Measurements from ENCODE around the gene FOXN3.
"Not testable (repeated sequence)": the region's sequence is repeated elsewhere in the genome, so short reads cannot be mapped to it uniquely, and the experiment has no call there.

The FOXN3 gene

DNA sequence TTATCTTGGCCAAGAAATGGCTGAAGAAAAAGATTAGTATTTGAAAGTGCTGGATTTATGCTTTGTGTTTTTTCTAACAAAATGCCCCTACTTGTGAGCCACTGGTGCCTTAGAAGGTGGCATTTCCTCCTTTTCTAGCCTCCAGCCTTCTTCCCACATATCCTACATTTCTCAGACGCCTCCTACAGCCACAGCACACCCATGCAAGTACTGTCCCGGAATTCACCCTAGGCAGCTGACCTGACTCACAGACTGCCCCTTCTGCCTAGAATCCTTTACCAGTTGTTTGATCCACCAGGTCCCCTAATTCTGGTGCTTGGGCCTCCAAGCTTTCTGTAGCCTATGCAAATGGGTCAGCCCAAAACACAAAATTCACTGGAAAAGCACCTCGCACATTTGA, 166.0 kb downstream of the FOXN3 start:
- Histone ChIP-seq H3K4me1 (ENCODE audit: insufficient read depth, low read length) (no peaks in the 10 kb centered on the region), H3K27me3 (ENCODE audit: insufficient read depth, low read length) (no peaks in the 10 kb centered on the region), H3K9me3 (ENCODE audit: low read length) (no peaks in the 10 kb centered on the region), H2AFZ (ENCODE audit: low read depth, low read length) (no peak overlapping the region), H3K4me3 (ENCODE audit: low read length) (no peak overlapping the region), H3K36me3 (ENCODE audit: insufficient read depth, low read length) (no peaks in the 10 kb centered on the region)

DNA sequence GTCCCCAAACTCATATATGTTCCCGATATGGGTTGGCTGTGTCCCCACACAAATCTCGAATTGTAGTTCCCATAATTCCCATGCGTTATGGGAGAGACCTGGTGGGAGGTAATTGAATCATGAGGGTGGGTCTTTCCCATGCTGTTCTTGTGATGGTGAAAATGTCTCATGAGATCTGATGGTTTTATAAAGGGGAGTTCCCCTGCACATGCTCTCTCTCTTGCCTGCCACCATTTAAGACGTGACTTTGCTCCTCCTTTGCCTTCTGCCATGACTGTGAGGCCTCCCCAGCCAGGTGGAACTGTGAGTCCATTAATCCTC, 166.4 kb downstream of the FOXN3 start:
- not testable (repeated sequence) for H3K4me1 ChIP-seq (ENCODE audit: insufficient read depth, low read length); H3K4me3 ChIP-seq (ENCODE audit: low read length); H3K9me3 ChIP-seq (ENCODE audit: low read length); H2AFZ ChIP-seq (ENCODE audit: low read depth, low read length); H3K36me3 ChIP-seq (ENCODE audit: insufficient read depth, low read length); H3K27me3 ChIP-seq (ENCODE audit: insufficient read depth, low read length)

DNA sequence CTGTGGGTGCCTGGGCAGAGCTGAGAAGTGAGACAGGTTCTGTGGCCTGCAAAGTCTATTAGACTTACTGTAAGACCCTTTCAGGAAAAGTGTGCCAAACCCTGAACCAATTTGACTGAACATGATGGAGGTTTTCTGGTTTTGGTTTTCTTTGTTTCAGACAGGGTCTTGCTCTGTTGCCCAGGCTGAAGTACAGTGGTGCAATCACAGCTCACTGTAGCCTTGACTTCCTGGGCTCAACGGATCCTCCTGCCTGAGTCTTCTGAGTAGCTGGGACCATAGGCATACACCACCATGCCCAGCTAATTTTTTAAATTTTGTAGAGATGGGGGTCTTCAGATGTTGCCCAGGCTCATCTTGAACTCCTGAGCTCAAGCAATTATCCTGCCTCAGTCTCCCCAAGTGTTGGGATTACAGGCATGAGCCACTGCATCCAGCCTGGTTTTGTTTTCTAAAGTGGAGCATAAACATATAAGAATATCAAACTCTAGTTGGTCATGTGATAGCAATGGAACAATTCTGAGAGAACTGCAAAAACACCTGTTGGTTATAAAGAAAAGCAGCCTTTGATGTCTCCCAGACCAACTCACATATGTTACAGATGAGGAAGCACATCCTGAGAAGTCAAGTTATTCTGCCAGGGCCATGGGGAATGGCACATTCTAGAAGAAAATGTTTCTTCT, 166.9 kb downstream of the FOXN3 start:
- Histone ChIP-seq H3K4me1 (ENCODE audit: insufficient read depth, low read length) (no peaks in the 10 kb centered on the region), H2AFZ (ENCODE audit: low read depth, low read length) (no peak overlapping the region), H3K4me3 (ENCODE audit: low read length) (no peak overlapping the region), H3K36me3 (ENCODE audit: insufficient read depth, low read length) (no peaks in the 10 kb centered on the region), H3K9me3 (ENCODE audit: low read length) (no peaks in the 10 kb centered on the region), H3K27me3 (ENCODE audit: insufficient read depth, low read length) (no peaks in the 10 kb centered on the region)

DNA sequence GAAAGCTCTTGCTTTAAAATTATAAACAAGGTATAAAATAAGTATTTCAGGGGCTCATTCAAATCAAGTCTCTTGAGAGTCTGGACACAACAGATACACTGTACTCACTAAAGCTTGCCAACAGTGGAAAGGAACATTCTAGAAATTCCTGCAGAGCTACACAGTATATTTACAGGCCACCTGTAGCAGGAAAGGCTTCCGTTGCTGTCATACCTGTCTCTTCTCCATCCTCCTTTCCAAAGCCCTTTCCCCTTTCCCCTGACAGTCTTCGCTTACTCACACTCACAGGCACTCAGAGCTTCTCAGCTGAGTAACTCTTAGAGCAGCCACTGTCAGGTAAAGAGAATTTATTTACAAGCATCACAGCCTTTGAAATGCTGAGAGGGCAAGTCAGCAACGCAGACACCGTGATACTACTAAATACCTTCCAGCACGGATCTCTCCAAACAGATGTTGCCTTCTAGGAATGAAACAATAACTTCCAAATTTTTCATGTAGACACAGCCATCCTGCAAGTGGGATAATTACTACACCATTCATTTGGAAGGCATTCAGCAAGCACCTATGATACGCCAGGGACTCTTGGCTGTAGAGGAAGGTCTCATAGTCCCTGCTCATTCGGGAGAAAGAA, 167.9 kb downstream of the FOXN3 start:
- no peak overlapping the region for H2AFZ ChIP-seq (ENCODE audit: low read depth, low read length)
- H3K9me3 ChIP-seq (ENCODE audit: low read length): no peaks in the 10 kb centered on the region
- H3K4me3 ChIP-seq (ENCODE audit: low read length): no peak overlapping the region
- H3K27me3 ChIP-seq (ENCODE audit: insufficient read depth, low read length): no peaks in the 10 kb centered on the region
- H3K36me3 ChIP-seq (ENCODE audit: insufficient read depth, low read length): no peaks in the 10 kb centered on the region
- no peaks in the 10 kb centered on the region for H3K4me1 ChIP-seq (ENCODE audit: insufficient read depth, low read length)

DNA sequence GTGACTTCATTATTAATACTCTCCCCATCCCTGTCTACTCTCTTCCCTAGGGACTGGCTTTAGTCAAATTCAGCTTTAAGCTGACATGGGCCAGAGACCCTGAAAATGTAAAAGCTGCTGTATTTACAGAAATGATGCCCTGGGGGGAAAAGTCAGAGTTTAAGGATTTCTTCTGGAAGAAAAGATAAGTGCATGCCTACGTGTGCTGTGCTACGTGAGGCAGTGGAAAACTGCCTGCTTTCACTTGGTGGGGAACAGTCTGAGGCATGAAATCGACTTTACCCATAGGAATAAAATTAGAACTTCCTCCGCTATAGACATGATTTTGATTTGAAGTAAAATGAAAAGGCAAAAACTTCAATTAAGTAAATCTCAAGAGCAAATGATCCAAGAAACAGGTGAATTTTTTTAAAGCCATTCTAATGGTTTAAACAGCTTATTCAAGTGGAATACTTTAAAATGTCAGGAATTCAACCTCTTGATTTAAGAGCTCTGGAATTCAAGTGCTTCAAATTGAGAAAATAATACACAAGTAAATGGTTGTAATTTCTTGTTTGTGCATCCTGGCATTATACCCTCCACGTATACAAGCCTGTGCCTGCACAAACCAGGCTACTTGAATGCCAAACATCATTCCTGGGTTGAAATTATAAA, 168.5 kb downstream of the FOXN3 start:
- Histone ChIP-seq H3K27me3 (ENCODE audit: insufficient read depth, low read length) (no peaks in the 10 kb centered on the region), H3K36me3 (ENCODE audit: insufficient read depth, low read length) (no peaks in the 10 kb centered on the region), H3K4me3 (ENCODE audit: low read length) (no peak overlapping the region), H2AFZ (ENCODE audit: low read depth, low read length) (no peak overlapping the region), H3K9me3 (ENCODE audit: low read length) (no peaks in the 10 kb centered on the region), H3K4me1 (ENCODE audit: insufficient read depth, low read length) (peaks cover 1% of the 10 kb centered on the region)

DNA sequence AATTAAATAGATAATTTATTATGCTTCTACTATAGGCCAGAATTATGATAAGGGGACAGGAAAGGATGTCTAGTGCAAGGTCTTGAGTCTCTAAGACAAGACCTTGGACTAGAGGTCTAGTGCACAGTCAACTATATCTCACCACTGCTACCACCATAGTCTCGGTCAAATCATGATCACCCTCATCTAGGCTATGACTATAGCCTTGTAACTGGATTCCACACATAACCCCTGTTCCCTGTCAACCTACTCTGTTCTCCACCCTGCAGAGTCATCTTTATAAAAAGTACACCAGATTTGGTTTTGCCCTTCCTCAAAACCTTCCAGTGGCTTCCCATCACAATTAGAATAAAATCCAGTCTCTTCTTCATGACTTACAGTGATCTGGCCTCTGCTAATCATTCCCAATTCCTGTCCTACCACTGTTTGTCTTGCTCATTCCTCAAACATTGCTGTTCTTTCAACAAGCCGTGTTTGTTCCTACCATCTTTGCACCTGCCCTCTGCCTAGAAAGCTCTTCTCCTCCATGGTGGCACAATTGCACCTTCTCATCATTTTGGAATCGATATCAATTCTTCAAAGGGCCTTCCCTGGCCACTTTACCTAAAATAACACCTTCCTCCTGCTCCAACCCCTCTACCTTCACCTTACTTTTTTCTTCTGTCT, 169.4 kb downstream of the FOXN3 start:
- Histone ChIP-seq H2AFZ (ENCODE audit: low read depth, low read length) (no peak overlapping the region), H3K4me1 (ENCODE audit: insufficient read depth, low read length) (peaks cover 8% of the 10 kb centered on the region), H3K9me3 (ENCODE audit: low read length) (no peaks in the 10 kb centered on the region), H3K4me3 (ENCODE audit: low read length) (no peak overlapping the region), H3K27me3 (ENCODE audit: insufficient read depth, low read length) (no peaks in the 10 kb centered on the region), H3K36me3 (ENCODE audit: insufficient read depth, low read length) (no peaks in the 10 kb centered on the region)

DNA sequence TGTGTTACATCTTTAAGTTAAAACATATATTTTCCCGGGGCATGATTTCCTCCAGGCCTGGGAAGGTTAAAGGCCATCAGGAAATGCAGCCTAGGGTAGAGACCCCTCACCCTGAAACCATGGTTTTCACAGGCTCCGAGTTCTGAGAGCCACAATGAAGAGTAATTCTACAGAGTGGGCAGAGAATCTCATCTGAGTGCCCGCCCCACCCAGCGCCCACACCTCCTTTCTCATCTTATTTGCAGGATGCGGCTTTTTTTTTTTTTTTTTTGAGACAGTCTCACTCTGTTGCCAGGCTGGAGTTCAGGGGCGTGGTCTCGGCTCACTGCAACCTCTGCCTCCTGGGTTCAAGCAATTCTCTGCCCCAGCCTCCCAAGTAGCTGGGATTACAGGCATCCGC, 170.7 kb downstream of the FOXN3 start:
- H3K4me3 ChIP-seq (ENCODE audit: low read length): no peak overlapping the region
- H2AFZ ChIP-seq (ENCODE audit: low read depth, low read length): no peak overlapping the region
- H3K36me3 ChIP-seq (ENCODE audit: insufficient read depth, low read length): no peaks in the 10 kb centered on the region
- H3K9me3 ChIP-seq (ENCODE audit: low read length): no peaks in the 10 kb centered on the region
- no peaks in the 10 kb centered on the region for H3K27me3 ChIP-seq (ENCODE audit: insufficient read depth, low read length)
- H3K4me1 ChIP-seq (ENCODE audit: insufficient read depth, low read length): peaks cover 8% of the 10 kb centered on the region

DNA sequence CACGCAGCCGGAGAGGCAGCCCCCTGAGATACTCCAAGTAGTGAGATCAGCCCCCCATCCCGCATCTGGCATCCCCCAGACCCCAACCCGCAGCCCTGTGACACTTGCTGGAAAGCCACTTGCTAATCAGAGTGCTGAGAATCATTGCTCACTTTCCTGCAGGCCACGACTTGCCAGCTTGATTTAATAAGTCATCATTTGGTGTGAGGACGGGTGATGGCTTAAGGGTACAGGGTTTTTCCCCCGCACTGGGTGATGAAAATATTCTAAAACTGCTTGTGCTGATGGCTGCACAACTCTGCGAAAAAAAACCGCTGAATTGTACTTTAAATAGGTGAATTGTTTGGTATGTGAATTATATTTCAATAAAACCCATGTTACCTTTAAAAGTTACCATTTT, 171.2 kb downstream of the FOXN3 start:
- Histone ChIP-seq H3K4me3 (ENCODE audit: low read length) (no peak overlapping the region), H3K27me3 (ENCODE audit: insufficient read depth, low read length) (no peaks in the 10 kb centered on the region), H3K36me3 (ENCODE audit: insufficient read depth, low read length) (no peaks in the 10 kb centered on the region), H3K9me3 (ENCODE audit: low read length) (no peaks in the 10 kb centered on the region), H2AFZ (ENCODE audit: low read depth, low read length) (no peak overlapping the region), H3K4me1 (ENCODE audit: insufficient read depth, low read length) (peaks cover 8% of the 10 kb centered on the region)

DNA sequence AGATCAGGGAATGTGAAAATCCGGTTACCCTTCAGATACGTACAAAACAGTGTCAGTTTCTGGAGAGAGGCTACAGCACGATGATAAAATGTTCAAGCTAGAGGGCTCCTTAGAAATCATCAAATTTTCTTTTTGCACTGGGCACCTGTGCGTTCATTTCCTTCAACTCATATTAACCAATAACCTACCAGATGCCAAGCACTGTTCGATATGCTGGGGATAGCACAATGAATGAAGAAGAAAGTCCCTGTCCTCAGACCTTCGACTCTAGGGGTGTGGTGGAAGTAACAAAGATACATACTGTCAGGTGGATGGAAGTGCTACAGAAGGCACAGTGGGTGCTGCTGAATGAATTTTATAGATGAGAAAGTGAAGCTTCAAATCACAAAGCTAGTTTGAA, 172.3 kb downstream of the FOXN3 start:
- H3K4me1 ChIP-seq (ENCODE audit: insufficient read depth, low read length): peaks cover 8% of the 10 kb centered on the region
- H3K9me3 ChIP-seq (ENCODE audit: low read length): no peaks in the 10 kb centered on the region
- no peaks in the 10 kb centered on the region for H3K27me3 ChIP-seq (ENCODE audit: insufficient read depth, low read length)
- H3K36me3 ChIP-seq (ENCODE audit: insufficient read depth, low read length): no peaks in the 10 kb centered on the region
- H3K4me3 ChIP-seq (ENCODE audit: low read length): no peak overlapping the region
- no peak overlapping the region for H2AFZ ChIP-seq (ENCODE audit: low read depth, low read length)

DNA sequence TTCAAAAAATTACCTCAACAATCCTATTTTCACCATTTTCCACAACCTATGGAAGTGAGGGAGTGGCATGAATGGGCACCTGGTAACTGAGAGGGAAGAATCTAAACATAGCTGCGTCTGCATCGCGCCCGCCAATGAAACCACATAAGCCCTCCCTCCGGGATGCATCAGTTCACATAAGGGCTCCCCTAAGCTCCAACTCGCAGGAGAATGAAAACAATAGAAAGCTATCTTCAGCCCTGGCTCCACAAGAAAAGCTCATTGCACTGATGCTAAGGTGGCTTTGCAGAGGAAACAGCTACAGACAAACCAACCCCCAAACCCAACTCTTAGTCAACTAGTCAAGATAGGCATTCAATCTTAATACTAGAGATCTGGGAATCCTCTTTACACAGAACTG, 173.3 kb downstream of the FOXN3 start:
- H3K9me3 ChIP-seq (ENCODE audit: low read length): no peaks in the 10 kb centered on the region
- H3K4me1 ChIP-seq (ENCODE audit: insufficient read depth, low read length): peaks cover 8% of the 10 kb centered on the region
- H3K36me3 ChIP-seq (ENCODE audit: insufficient read depth, low read length): no peaks in the 10 kb centered on the region
- no peak overlapping the region for H3K4me3 ChIP-seq (ENCODE audit: low read length)
- no peak overlapping the region for H2AFZ ChIP-seq (ENCODE audit: low read depth, low read length)
- H3K27me3 ChIP-seq (ENCODE audit: insufficient read depth, low read length): no peaks in the 10 kb centered on the region

DNA sequence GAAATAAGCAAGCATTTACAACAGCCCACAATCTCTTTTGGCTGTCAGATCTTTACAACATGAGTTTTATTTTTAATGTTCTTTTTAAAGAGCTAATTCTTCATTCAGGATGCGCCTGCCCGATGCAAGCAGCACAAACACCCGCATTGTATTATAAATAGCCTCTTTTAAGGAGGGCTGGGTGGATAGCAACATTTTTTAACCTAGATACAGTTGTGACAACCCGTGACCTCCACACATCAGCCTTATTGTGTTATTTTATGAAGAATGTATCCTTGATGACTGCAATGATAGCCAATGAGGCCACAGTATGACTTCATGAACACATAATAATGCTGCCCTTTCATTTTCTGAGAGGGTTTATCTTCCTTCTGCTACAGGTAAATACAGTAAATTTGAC, 173.7 kb downstream of the FOXN3 start:
- Histone ChIP-seq H3K4me3 (ENCODE audit: low read length) (no peak overlapping the region), H3K27me3 (ENCODE audit: insufficient read depth, low read length) (no peaks in the 10 kb centered on the region), H3K9me3 (ENCODE audit: low read length) (no peaks in the 10 kb centered on the region), H3K4me1 (ENCODE audit: insufficient read depth, low read length) (peaks cover 8% of the 10 kb centered on the region), H2AFZ (ENCODE audit: low read depth, low read length) (no peak overlapping the region), H3K36me3 (ENCODE audit: insufficient read depth, low read length) (no peaks in the 10 kb centered on the region)

DNA sequence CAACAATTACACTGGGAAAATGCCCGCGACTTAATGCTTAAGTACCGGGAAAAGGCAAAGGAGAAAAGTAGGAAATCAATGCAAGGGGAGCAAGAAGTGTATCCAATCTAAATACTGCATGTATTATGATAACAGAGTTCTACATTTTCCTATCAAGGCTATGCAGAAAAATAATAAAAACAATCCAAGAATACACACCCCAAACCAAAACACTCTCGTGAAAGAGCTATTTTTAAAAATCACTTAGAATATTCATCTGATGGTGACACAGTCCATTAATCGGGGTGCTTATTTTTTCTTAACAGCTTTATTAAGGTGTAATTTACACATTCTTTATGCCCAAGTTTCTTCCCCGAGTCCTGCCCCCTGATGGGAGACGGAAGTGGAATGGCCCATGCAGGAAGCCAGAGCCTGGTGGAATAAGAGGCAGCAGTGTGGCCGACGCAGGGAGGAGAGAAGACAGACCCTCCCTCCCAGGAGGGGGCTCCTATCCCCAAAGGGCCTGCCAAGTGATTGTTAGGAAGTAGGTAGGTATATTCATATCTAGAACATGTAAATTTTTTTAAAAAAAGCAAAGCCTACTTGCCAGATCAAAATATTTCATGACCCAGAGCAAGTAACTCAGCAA, 174.3 kb downstream of the FOXN3 start:
- H3K4me1 ChIP-seq (ENCODE audit: insufficient read depth, low read length): peaks cover 8% of the 10 kb centered on the region
- H2AFZ ChIP-seq (ENCODE audit: low read depth, low read length): no peak overlapping the region

More for the DNA sequence above, 174.3 kb downstream of the FOXN3 start:
- Histone ChIP-seq H3K27me3 (ENCODE audit: insufficient read depth, low read length) (no peaks in the 10 kb centered on the region), H3K9me3 (ENCODE audit: low read length) (no peaks in the 10 kb centered on the region), H3K36me3 (ENCODE audit: insufficient read depth, low read length) (no peaks in the 10 kb centered on the region), H3K4me3 (ENCODE audit: low read length) (no peak overlapping the region)
